Measurements from ENCODE around the gene ZFAND6. TPM values are rescaled to one million over a fixed set of nuclear protein-coding genes. Genes with fewer than 3 reads are reported as not detected.

ZFAND6 gene
- total RNA-seq, 1 donor from 2014 or later, result 87.4 TPM

DNA sequence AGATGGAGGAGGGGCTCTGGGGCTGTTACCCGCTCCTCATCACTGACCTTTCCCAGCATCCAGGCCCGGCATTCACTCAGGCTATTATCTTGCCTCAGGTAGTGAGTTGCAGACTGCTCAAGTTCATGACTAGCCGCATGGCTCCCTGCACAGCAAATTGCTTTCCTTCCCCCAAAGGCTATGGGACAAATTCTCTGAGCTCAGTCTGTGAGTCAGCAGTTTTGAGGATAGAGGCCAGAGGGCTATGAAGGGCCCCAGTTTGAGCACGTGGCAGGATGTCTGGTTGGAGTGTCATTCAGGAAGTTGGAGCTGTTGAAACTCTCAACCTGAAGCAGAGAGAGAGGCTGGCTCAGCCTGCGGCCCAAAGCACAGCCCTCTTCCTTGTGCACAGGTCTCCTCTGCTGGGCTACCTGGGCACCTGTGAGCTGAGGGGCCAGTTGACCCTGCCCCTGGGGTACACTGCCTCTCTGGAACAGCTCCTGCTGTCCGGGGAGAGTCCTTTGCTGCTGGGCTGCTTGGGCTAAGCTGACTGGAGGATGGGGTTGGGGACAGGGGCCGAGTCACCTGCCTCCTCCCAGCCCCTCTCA lies 101.2 kb downstream of the ZFAND6 start:
- TF ChIP-seq POLR2AphosphoS5 (IDR thresholded peaks at IDR 0.05; ENCODE audit: insufficient read depth in 1 of 2, low read depth in 1 of 2) (peak in 1 of 2 donors; percentile 29), POLR2A (IDR thresholded peaks at IDR 0.05) (no peak)
- H3K4me3 ChIP-seq, result no peak overlapping the region
- H3K36me3 ChIP-seq, result peaks cover 0 to 16% of the 10 kb centered on the region in 2 donors
- H3K27ac ChIP-seq, result peak overlapping the region; percentile 11
- DNase-seq (ENCODE audit: extremely low spot score in 2 of 2), result no peak
- peaks cover 7% of the 10 kb centered on the region for H3K4me1 ChIP-seq
- H3K27me3 ChIP-seq, result no peaks in the 10 kb centered on the region
- no peaks in the 10 kb centered on the region for H3K9me3 ChIP-seq
- intact Hi-C loops (cut with DNase I), result no loop called here

- intact Hi-C loops (cut with DNase I), result no loop called here
- Histone ChIP-seq H3K9me3 (no peaks in the 10 kb centered on the region), H3K4me1 (peaks cover 7% of the 10 kb centered on the region), H3K27ac (peak overlapping the region; percentile 13), H3K4me3 (no peak overlapping the region), H3K27me3 (no peaks in the 10 kb centered on the region), H3K36me3 (peaks cover 0 to 16% of the 10 kb centered on the region in 2 donors)
- DNase-seq (ENCODE audit: extremely low spot score in 2 of 2), result no peak
- TF ChIP-seq POLR2A (IDR thresholded peaks at IDR 0.05), result no peak
- TF ChIP-seq POLR2AphosphoS5 (IDR thresholded peaks at IDR 0.05; ENCODE audit: insufficient read depth in 1 of 2, low read depth in 1 of 2), result no peak
- TF ChIP-seq CTCF (IDR thresholded peaks at IDR 0.05), result no peak
These were observed 102.1 kb downstream of the ZFAND6 start for GRCh38 chr15:80161468-80162016.

- Histone ChIP-seq H3K4me1 (peaks cover 7% of the 10 kb centered on the region), H3K9me3 (no peaks in the 10 kb centered on the region), H3K36me3 (peaks cover 0 to 16% of the 10 kb centered on the region in 2 donors), H3K27me3 (no peaks in the 10 kb centered on the region), H3K27ac (peak overlapping the region; percentile 13), H3K4me3 (no peak overlapping the region)
- TF ChIP-seq POLR2A (IDR thresholded peaks at IDR 0.05) (no peak), POLR2AphosphoS5 (IDR thresholded peaks at IDR 0.05; ENCODE audit: insufficient read depth in 1 of 2, low read depth in 1 of 2) (no peak), CTCF (IDR thresholded peaks at IDR 0.05) (no peak)
- DNase-seq (ENCODE audit: extremely low spot score in 2 of 2), result no peak
- intact Hi-C loops (cut with DNase I), result no loop called here
These were observed 102.6 kb downstream of the ZFAND6 start for GRCh38 chr15:80162059-80162554.

DNA sequence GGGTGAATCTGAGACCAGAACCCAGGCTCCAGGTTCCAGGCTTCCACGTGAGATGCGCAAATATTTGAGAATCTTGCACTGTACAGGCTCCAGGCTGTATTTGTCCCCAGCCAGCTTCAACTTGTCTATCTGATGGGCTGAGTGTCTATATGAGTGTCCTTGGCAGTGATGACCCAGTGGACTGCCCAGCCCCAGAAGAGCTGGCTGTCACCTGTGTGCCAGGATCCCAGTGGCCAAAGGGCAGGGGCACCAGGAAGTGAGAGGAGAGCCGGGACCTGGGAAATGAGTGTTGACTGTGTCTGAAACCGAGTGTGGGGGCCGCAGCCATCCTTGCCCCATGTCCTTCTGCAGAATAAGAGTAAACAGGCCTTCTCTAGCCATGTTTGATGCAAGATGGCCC lies 103.7 kb downstream of the ZFAND6 start:
- Histone ChIP-seq H3K36me3 (peaks cover 0 to 14% of the 10 kb centered on the region in 2 donors), H3K4me1 (peaks cover 7% of the 10 kb centered on the region)

DNA sequence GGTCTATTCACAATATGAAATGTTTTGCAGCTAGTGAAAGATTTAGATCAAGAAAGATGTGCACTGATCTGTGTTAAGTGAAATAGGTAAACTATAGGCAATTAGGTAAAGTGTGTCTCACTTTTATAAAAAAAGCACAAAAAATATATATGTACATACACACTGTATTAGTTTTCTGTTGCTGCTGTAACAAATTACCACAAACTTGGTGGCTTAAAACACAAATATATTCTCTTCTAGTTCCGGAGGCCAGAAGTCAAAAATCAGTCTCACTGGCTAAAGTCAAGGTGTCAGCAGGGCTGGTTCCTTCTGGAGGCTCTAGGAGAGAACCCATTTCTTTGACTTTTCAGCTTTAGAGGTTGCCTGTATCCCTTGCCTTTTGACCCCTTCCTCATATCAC lies 104.4 kb downstream of the ZFAND6 start:
- intact Hi-C loops (cut with DNase I), result no loop called here
- peaks cover 7% of the 10 kb centered on the region for H3K4me1 ChIP-seq
- H3K36me3 ChIP-seq, result peaks cover 0 to 8% of the 10 kb centered on the region in 2 donors
- no peaks in the 10 kb centered on the region for H3K27me3 ChIP-seq
- no peak for DNase-seq (ENCODE audit: extremely low spot score in 2 of 2)
- H3K4me3 ChIP-seq, result no peak overlapping the region
- H3K9me3 ChIP-seq, result no peaks in the 10 kb centered on the region
- TF ChIP-seq CTCF (IDR thresholded peaks at IDR 0.05), result no peak
- no peak for TF ChIP-seq POLR2AphosphoS5 (IDR thresholded peaks at IDR 0.05; ENCODE audit: insufficient read depth in 1 of 2, low read depth in 1 of 2)
- no peak for TF ChIP-seq POLR2A (IDR thresholded peaks at IDR 0.05)
- no peak overlapping the region for H3K27ac ChIP-seq

More for the DNA sequence above, 103.7 kb downstream of the ZFAND6 start:
- H3K4me3 ChIP-seq, result no peak overlapping the region
- TF ChIP-seq POLR2A (IDR thresholded peaks at IDR 0.05) (no peak), POLR2AphosphoS5 (IDR thresholded peaks at IDR 0.05; ENCODE audit: insufficient read depth in 1 of 2, low read depth in 1 of 2) (no peak), CTCF (IDR thresholded peaks at IDR 0.05) (no peak)
- H3K27ac ChIP-seq, result no peak overlapping the region
- intact Hi-C loops (cut with DNase I), result no loop called here
- H3K27me3 ChIP-seq, result no peaks in the 10 kb centered on the region
- DNase-seq (ENCODE audit: extremely low spot score in 2 of 2), result no peak
- no peaks in the 10 kb centered on the region for H3K9me3 ChIP-seq

Data from vagina (tissue), 2 donors.